ENCODE results near the gene GCNT2.

GCNT2 gene

DNA sequence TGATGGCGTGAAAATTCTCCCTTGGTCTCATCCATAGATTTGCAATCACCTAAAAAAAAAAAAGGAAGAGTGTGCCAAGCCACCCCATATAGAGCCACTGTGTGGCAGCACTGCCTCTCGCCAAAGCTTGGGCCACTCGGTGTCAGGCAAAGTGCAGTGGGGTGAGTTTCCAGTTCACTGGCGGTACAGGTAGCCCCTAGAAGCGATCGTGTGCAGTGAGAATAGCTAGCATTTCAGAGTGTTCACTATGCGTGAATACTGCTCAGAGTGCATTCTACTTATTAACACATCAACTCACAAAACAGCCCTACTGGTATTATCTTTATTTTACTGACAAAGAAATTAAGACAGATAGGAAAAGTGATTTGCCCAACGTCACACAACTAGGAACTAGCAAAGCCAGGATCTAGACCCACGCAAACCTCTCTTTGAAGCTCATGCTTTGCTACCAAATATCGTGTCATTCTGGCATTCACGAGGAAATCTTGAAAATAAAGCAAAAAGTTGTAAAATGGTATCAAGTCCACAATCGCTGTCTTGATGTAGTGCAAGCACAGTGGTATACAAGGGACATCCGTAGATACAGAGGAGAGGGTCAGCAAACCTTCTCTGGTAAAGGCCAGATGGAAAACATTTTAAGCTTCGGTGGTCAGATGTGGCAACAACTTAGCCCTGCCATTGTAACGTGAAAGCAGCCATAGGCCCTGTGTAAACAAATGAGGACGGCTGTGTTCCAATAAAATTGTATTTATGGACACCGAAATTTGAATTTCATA, 10.4 kb upstream of the GCNT2 start:
- peak; percentile 61 for DNase-seq
- Histone ChIP-seq H3K4me1 (ENCODE audit: insufficient read depth, low read length) (peaks cover 4% of the 10 kb centered on the region; the same call in 1 of the 2 replicates), H3K9ac (ENCODE audit: low read depth, low read length) (no peak overlapping the region), H3K4me2 (ENCODE audit: insufficient read depth, low read length) (no peak overlapping the region), H3K27me3 (ENCODE audit: insufficient read depth, low read length, poor library complexity) (no peaks in the 10 kb centered on the region), H3K79me2 (ENCODE audit: insufficient read depth, low read length) (no peaks in the 10 kb centered on the region), H3K9me3 (ENCODE audit: insufficient read depth, low read length, severe bottlenecking) (no peaks in the 10 kb centered on the region), H3K4me3 (ENCODE audit: low read depth in 1 of 2, low read length in 2 of 2) (no peak overlapping the region), H3K27ac (ENCODE audit: low read length) (no peak overlapping the region), H4K20me1 (ENCODE audit: insufficient read depth, low read length) (no peaks in the 10 kb centered on the region), H3K36me3 (ENCODE audit: insufficient read depth, low read length) (no peaks in the 10 kb centered on the region), H2AFZ (ENCODE audit: low read depth, low read length) (peak overlapping the region; percentile 42)
- TF ChIP-seq EZH2 (IDR thresholded peaks at IDR 0.05; ENCODE audit: borderline replicate concordance, low read depth, low read length, severe bottlenecking): no peak
- TF ChIP-seq, protein P1, sequence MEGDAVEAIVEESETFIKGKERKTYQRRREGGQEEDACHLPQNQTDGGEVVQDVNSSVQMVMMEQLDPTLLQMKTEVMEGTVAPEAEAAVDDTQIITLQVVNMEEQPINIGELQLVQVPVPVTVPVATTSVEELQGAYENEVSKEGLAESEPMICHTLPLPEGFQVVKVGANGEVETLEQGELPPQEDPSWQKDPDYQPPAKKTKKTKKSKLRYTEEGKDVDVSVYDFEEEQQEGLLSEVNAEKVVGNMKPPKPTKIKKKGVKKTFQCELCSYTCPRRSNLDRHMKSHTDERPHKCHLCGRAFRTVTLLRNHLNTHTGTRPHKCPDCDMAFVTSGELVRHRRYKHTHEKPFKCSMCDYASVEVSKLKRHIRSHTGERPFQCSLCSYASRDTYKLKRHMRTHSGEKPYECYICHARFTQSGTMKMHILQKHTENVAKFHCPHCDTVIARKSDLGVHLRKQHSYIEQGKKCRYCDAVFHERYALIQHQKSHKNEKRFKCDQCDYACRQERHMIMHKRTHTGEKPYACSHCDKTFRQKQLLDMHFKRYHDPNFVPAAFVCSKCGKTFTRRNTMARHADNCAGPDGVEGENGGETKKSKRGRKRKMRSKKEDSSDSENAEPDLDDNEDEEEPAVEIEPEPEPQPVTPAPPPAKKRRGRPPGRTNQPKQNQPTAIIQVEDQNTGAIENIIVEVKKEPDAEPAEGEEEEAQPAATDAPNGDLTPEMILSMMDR (IDR thresholded peaks at IDR 0.05; ENCODE audit: borderline replicate concordance, extremely low read depth, low read length, poor library complexity, severe bottlenecking): peak; percentile 75
- ATAC-seq (ENCODE audit: insufficient read depth, low read depth): peak; percentile 98

DNA sequence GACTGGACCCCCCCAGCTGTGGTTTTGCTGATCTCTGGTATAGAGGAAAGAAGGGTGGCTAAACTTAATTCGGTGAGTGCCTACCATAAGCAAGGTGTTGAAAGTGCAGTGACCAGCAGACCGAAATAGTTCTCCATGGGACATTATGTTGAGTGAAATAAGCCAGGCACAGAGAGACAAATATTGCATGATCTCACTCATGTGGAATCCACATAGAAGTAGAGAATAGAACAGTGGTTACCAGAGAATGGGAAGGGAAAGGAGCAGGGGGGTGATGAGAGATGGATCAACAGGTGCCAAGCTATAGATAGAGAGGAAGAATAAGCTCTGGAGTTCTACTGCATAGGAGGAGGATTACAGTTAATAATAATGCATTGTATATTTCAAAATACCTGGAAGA, 9.7 kb upstream of the GCNT2 start:
- Histone ChIP-seq H3K4me2 (ENCODE audit: insufficient read depth, low read length) (no peak overlapping the region), H3K79me2 (ENCODE audit: insufficient read depth, low read length) (no peaks in the 10 kb centered on the region), H4K20me1 (ENCODE audit: insufficient read depth, low read length) (no peaks in the 10 kb centered on the region), H3K27ac (ENCODE audit: low read length) (no peak overlapping the region), H3K9ac (ENCODE audit: low read depth, low read length) (no peak overlapping the region), H3K9me3 (ENCODE audit: insufficient read depth, low read length, severe bottlenecking) (no peaks in the 10 kb centered on the region), H3K36me3 (ENCODE audit: insufficient read depth, low read length) (no peaks in the 10 kb centered on the region), H3K27me3 (ENCODE audit: insufficient read depth, low read length, poor library complexity) (no peaks in the 10 kb centered on the region), H3K4me1 (ENCODE audit: insufficient read depth, low read length) (peaks cover 4% of the 10 kb centered on the region; the same call in 1 of the 2 replicates), H2AFZ (ENCODE audit: low read depth, low read length) (no peak overlapping the region), H3K4me3 (ENCODE audit: low read depth in 1 of 2, low read length in 2 of 2) (no peak overlapping the region)
- DNase-seq: no peak
- TF ChIP-seq EZH2 (IDR thresholded peaks at IDR 0.05; ENCODE audit: borderline replicate concordance, low read depth, low read length, severe bottlenecking): no peak
- TF ChIP-seq, protein P1 (IDR thresholded peaks at IDR 0.05; ENCODE audit: borderline replicate concordance, extremely low read depth, low read length, poor library complexity, severe bottlenecking): no peak
- no peak for ATAC-seq (ENCODE audit: insufficient read depth, low read depth)

DNA sequence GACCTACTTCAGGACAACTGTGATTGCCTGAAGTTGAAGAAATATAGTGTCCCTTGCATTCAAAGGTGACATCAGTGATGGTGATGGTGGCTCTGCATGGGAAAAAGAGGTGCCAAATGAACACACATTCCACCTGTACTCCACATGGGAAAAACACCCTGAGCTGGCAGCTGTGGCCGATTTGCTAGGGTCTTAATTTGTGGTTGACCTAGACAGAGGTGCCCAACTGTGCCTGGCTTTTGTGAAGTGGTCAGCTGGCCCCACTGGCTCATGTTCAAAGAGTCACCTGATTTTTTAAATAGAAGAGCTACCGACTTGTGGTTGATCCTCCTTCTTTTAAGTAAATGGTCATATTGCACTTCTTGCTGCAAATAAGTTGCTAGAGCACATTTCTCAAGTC, 7.6 kb upstream of the GCNT2 start:
- DNase-seq: no peak
- no peaks in the 10 kb centered on the region for H3K9me3 ChIP-seq (ENCODE audit: insufficient read depth, low read length, severe bottlenecking)

DNA sequence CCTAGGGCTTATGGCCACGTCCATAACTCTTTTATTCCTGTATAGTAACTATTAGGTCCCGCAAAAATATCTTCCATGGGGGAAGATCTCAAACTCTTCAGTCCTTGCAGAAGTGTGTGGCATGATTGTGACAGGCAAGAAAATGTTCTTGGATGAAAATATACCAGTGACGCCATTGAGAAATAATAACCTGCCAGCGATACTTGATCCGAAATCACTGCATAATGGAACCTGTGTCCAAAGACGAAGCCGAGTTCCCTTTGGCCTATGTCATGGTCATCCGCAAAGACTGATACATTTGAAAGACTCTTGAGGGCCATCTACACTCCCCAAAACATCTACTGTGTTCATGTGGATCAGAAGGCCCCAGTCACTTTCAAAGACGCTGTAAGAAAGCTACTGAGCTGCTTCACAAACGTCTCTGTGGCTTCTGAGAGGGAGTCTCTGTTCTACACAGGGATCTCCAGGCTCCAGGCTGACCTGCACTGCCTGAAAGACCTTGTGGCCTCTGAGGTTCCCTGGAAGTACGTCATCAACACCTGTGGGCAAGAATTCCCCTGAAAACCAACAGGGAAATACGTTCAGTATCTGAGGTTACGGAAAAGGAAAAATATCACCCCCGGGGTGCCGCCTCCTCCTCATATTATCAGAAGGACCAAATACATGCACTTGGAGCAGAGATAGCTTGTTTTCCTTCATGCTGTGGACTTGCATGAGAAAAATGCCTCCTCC, 6.9 kb upstream of the GCNT2 start:
- no peaks in the 10 kb centered on the region for H4K20me1 ChIP-seq (ENCODE audit: insufficient read depth, low read length)
- no peaks in the 10 kb centered on the region for H3K79me2 ChIP-seq (ENCODE audit: insufficient read depth, low read length)
- no peaks in the 10 kb centered on the region for H3K36me3 ChIP-seq (ENCODE audit: insufficient read depth, low read length)
- H3K4me1 ChIP-seq (ENCODE audit: insufficient read depth, low read length): peaks cover 11% of the 10 kb centered on the region
- no peak overlapping the region for H3K4me2 ChIP-seq (ENCODE audit: insufficient read depth, low read length)
- H2AFZ ChIP-seq (ENCODE audit: low read depth, low read length): peak overlapping the region; percentile 39; the same call in 1 of the 2 replicates
- H3K9ac ChIP-seq (ENCODE audit: low read depth, low read length): no peak overlapping the region
- H3K9me3 ChIP-seq (ENCODE audit: insufficient read depth, low read length, severe bottlenecking): no peaks in the 10 kb centered on the region
- DNase-seq (no peak), ATAC-seq (ENCODE audit: insufficient read depth, low read depth) (no peak)
- no peak overlapping the region for H3K4me3 ChIP-seq (ENCODE audit: low read depth in 1 of 2, low read length in 2 of 2)
- TF ChIP-seq EZH2 (IDR thresholded peaks at IDR 0.05; ENCODE audit: borderline replicate concordance, low read depth, low read length, severe bottlenecking): no peak
- TF ChIP-seq, protein P1 (IDR thresholded peaks at IDR 0.05; ENCODE audit: borderline replicate concordance, extremely low read depth, low read length, poor library complexity, severe bottlenecking): no peak
- H3K27me3 ChIP-seq (ENCODE audit: insufficient read depth, low read length, poor library complexity): no peaks in the 10 kb centered on the region
- H3K27ac ChIP-seq (ENCODE audit: low read length): no peak overlapping the region

More for the DNA sequence above, 7.6 kb upstream of the GCNT2 start:
- ATAC-seq (ENCODE audit: insufficient read depth, low read depth): no peak
- Histone ChIP-seq H2AFZ (ENCODE audit: low read depth, low read length) (no peak overlapping the region), H3K4me3 (ENCODE audit: low read depth in 1 of 2, low read length in 2 of 2) (no peak overlapping the region), H3K4me1 (ENCODE audit: insufficient read depth, low read length) (peaks cover 4% of the 10 kb centered on the region; the same call in 1 of the 2 replicates), H3K9ac (ENCODE audit: low read depth, low read length) (no peak overlapping the region), H3K36me3 (ENCODE audit: insufficient read depth, low read length) (no peaks in the 10 kb centered on the region), H3K4me2 (ENCODE audit: insufficient read depth, low read length) (no peak overlapping the region), H3K79me2 (ENCODE audit: insufficient read depth, low read length) (no peaks in the 10 kb centered on the region), H3K27ac (ENCODE audit: low read length) (no peak overlapping the region), H3K27me3 (ENCODE audit: insufficient read depth, low read length, poor library complexity) (no peaks in the 10 kb centered on the region), H4K20me1 (ENCODE audit: insufficient read depth, low read length) (no peaks in the 10 kb centered on the region)
- no peak for TF ChIP-seq EZH2 (IDR thresholded peaks at IDR 0.05; ENCODE audit: borderline replicate concordance, low read depth, low read length, severe bottlenecking)

Data from DND-41 (cell line).